ENCODE data around the gene MYBL2.

DNA sequence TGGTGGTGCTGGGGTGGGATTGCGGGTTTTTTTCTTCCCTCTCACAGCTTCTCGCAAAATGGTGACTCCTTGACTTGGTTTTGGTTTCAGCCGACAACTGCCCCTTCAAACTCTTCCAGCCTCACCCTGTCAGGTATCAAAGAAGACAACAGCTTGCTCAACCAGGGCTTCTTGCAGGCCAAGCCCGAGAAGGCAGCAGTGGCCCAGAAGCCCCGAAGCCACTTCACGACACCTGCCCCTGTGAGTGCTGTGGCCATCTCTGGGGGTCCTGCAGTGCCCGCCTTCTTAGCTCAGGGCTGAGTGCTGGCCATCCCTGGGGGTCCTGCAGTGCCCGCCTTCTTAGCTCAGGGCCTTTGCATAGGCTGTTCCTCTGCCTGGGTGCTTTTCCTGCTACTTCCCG is 48.1 kb downstream of the MYBL2 start:
- TF ChIP-seq EP300 (IDR thresholded peaks at IDR 0.05) = no peak
- TF ChIP-seq, protein P1, sequence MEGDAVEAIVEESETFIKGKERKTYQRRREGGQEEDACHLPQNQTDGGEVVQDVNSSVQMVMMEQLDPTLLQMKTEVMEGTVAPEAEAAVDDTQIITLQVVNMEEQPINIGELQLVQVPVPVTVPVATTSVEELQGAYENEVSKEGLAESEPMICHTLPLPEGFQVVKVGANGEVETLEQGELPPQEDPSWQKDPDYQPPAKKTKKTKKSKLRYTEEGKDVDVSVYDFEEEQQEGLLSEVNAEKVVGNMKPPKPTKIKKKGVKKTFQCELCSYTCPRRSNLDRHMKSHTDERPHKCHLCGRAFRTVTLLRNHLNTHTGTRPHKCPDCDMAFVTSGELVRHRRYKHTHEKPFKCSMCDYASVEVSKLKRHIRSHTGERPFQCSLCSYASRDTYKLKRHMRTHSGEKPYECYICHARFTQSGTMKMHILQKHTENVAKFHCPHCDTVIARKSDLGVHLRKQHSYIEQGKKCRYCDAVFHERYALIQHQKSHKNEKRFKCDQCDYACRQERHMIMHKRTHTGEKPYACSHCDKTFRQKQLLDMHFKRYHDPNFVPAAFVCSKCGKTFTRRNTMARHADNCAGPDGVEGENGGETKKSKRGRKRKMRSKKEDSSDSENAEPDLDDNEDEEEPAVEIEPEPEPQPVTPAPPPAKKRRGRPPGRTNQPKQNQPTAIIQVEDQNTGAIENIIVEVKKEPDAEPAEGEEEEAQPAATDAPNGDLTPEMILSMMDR (IDR thresholded peaks at IDR 0.05) = no peak
